GM12873 (cell line): ENCODE data around the gene ABR.

ENCODE experiments used
- CTCF ChIP-seq: IDR thresholded peaks from 2 replicates; pipeline ENCODE4 v1.5.1; 2012; ENCODE audit warnings: low read depth, mild to moderate bottlenecking, moderate library complexity, low read length, control low read depth; ENCODE audit not compliant: insufficient read depth; ENCODE audit errors: missing control alignments

Gene ABR

GRCh38 chr17:1073241-1073962, 106.4 kb downstream of the ABR start:
- TF ChIP-seq CTCF, result no peak

GRCh38 chr17:1072551-1072961, 107.2 kb downstream of the ABR start:
- no peak for TF ChIP-seq CTCF

- TF ChIP-seq CTCF, result no peak
These were observed 108.5 kb downstream of the ABR start for GRCh38 chr17:1071103-1071825.

GRCh38 chr17:1070411-1070810, 109.4 kb downstream of the ABR start:
- no peak for TF ChIP-seq CTCF

GRCh38 chr17:1069847-1070246, 109.9 kb downstream of the ABR start:
- no peak for TF ChIP-seq CTCF

- no peak for TF ChIP-seq CTCF
These were observed 111.4 kb downstream of the ABR start for GRCh38 chr17:1068356-1068755.

GRCh38 chr17:1067282-1067956, 112.4 kb downstream of the ABR start:
- no peak for TF ChIP-seq CTCF
